ENCODE measurements around the gene SPANXN2. TPM values are rescaled to one million over a fixed set of nuclear protein-coding genes. Genes with fewer than 3 reads are reported as not detected.

SPANXN2 gene
- total and polyA plus RNA-seq, 2 of the 8 experiments (the other 6 are each of a cell fraction or from before 2014, with no cell fraction given) = not detected

GRCh38 chrX:143669395-143669794 is 51.2 kb downstream of the SPANXN2 start:
- no peaks in the 10 kb centered on the region for H3K79me2 ChIP-seq (ENCODE audit: control insufficient read depth in 1 of 2, insufficient read depth in 2 of 2, low read length in 2 of 2)
- H2BK120ac ChIP-seq (replicated peaks; ENCODE audit: low read depth, low read length) = no peak overlapping the region
- H3K27ac ChIP-seq (ENCODE audit: low read depth, low read length) = no peak overlapping the region
- 36% methylated on average over 5 of the region's 5 CpGs; no CpG with 5 or more reads in 1 of the 2 experiments for WGBS, 2 experiments (ENCODE audit: extremely low coverage in 1 of 2, insufficient coverage in 1 of 2, insufficient read length in 1 of 2, insufficient replicate concordance in 2 of 2, low coverage in 1 of 2, low lambda C conversion rate in 2 of 2, missing lambda C conversion rate in 1 of 2)
- ChIA-PET CTCF (ENCODE audit: partially characterized antibody) (interaction anchor here (0.6 to 1.1 kb wide), 6 partner anchors 12 to 552 kb away, joined by 3 to 4 read pairs (median 3); no protein-coding TSS in a partner anchor), POLR2A (ENCODE audit: partially characterized antibody) (no interaction called here)
- H2BK12ac ChIP-seq (ENCODE audit: low read depth, low read length) = no peak overlapping the region
- no peaks in the 10 kb centered on the region for H3K27me3 ChIP-seq (replicated peaks in 1 of 4; ENCODE audit: control insufficient read depth in 3 of 4, extremely low read depth in 1 of 4, insufficient read depth in 3 of 4, low read length in 3 of 4)
- H3K23ac ChIP-seq (ENCODE audit: insufficient read length) = no peak overlapping the region
- DNase-seq (ENCODE audit: low read depth in 1 of 2, low spot score in 2 of 2) = no peak
- no peak overlapping the region for H3K18ac ChIP-seq (ENCODE audit: extremely low read depth, low read length)
- H3K79me1 ChIP-seq (ENCODE audit: low read depth, low read length) = no peaks in the 10 kb centered on the region
- no peaks in the 10 kb centered on the region for H3K4me1 ChIP-seq (replicated peaks in 1 of 4; ENCODE audit: control insufficient read depth in 3 of 4, insufficient read depth in 4 of 4, low read length in 3 of 4)
- H3K14ac ChIP-seq (ENCODE audit: insufficient read length) = no peak overlapping the region
- H2BK20ac ChIP-seq (ENCODE audit: low read length) = no peak overlapping the region
- H2BK5ac ChIP-seq (ENCODE audit: low read depth, low read length) = no peak overlapping the region
- H4K8ac ChIP-seq (ENCODE audit: extremely low read depth, insufficient read depth, low read length) = no peak overlapping the region
- H4K91ac ChIP-seq (replicated peaks; ENCODE audit: insufficient read length, low read length) = no peak overlapping the region
- no peak overlapping the region for H3K56ac ChIP-seq (replicated peaks; ENCODE audit: insufficient read length, low read depth, low read length)
- H3K9me3 ChIP-seq (ENCODE audit: insufficient read depth in 2 of 2, low read depth in 1 of 2, low read length in 1 of 2) = no peaks in the 10 kb centered on the region
- H2AFZ ChIP-seq (ENCODE audit: low read length) = no peak overlapping the region
- no peak overlapping the region for H3K4ac ChIP-seq (replicated peaks; ENCODE audit: insufficient read length, low read depth, low read length)
- H2BK15ac ChIP-seq (ENCODE audit: low read length) = no peak overlapping the region
- H3K4me3 ChIP-seq (ENCODE audit: extremely low read depth in 1 of 4, insufficient read depth in 2 of 4, low read depth in 3 of 4, low read length in 4 of 4) = no peak overlapping the region
- no peak for FAIRE-seq
- H3K4me2 ChIP-seq (ENCODE audit: insufficient read depth in 1 of 2, low read depth in 2 of 2, low read length in 2 of 2) = no peak overlapping the region
- no peaks in the 10 kb centered on the region for H3K36me3 ChIP-seq (ENCODE audit: control insufficient read depth in 2 of 4, insufficient read depth in 4 of 4, low read length in 3 of 4)
- no peak overlapping the region for H3K9ac ChIP-seq (replicated peaks in 1 of 4; ENCODE audit: extremely low read depth in 1 of 4, low read depth in 3 of 4, low read length in 3 of 4)
- H2AK5ac ChIP-seq (ENCODE audit: low read depth, low read length) = no peak overlapping the region
- H3K23me2 ChIP-seq (ENCODE audit: low read depth, low read length) = no peaks in the 10 kb centered on the region
- H4K20me1 ChIP-seq (replicated peaks in 1 of 2; ENCODE audit: control insufficient read depth in 1 of 2, insufficient read depth in 2 of 2, low read length in 2 of 2) = no peaks in the 10 kb centered on the region
- no peak for TF ChIP-seq KDM4A (IDR thresholded peaks at IDR 0.05; ENCODE audit: low read depth, low read length, severe bottlenecking)
- peak; percentile 21 to 29 for TF ChIP-seq RAD21 (IDR thresholded peaks at IDR 0.05 in 1 of 2, conservative IDR thresholded peaks at IDR 0.05 in 1 of 2; ENCODE audit: low read depth in 2 of 2, low read length in 2 of 2)
- peak in 1 of 3 experiments; percentile 20; a peak in 1 of 4 replicates for TF ChIP-seq CTCF (IDR thresholded peaks at IDR 0.05; ENCODE audit: control extremely low read depth in 1 of 3, insufficient read depth in 1 of 3, low read depth in 1 of 3, low read length in 3 of 3)
- TF ChIP-seq YY1 (IDR thresholded peaks at IDR 0.05; ENCODE audit: low read depth, low read length) = no peak
- TF ChIP-seq GABPA (IDR thresholded peaks at IDR 0.05; ENCODE audit: borderline replicate concordance, insufficient read depth, low read length) = no peak
- TF ChIP-seq RBBP5 (IDR thresholded peaks at IDR 0.05; ENCODE audit: borderline replicate concordance, low read depth, low read length) = no peak
- no peak for TF ChIP-seq CHD2 (IDR thresholded peaks at IDR 0.05; ENCODE audit: low read length)
- no peak overlapping the region for H4K5ac ChIP-seq (ENCODE audit: insufficient read length, low read depth, low read length)

Measured in H1 (cell line).